Measurements from ENCODE around the gene ATP2C2. TPM values are rescaled to one million over a fixed set of nuclear protein-coding genes. Genes with fewer than 3 reads are reported as not detected.
"Not testable (repeated sequence)": the region's sequence is repeated elsewhere in the genome, so short reads cannot be mapped to it uniquely, and the experiment has no call there.

Gene ATP2C2
- total RNA-seq, 1 donor from 2014 or later = not detected

DNA sequence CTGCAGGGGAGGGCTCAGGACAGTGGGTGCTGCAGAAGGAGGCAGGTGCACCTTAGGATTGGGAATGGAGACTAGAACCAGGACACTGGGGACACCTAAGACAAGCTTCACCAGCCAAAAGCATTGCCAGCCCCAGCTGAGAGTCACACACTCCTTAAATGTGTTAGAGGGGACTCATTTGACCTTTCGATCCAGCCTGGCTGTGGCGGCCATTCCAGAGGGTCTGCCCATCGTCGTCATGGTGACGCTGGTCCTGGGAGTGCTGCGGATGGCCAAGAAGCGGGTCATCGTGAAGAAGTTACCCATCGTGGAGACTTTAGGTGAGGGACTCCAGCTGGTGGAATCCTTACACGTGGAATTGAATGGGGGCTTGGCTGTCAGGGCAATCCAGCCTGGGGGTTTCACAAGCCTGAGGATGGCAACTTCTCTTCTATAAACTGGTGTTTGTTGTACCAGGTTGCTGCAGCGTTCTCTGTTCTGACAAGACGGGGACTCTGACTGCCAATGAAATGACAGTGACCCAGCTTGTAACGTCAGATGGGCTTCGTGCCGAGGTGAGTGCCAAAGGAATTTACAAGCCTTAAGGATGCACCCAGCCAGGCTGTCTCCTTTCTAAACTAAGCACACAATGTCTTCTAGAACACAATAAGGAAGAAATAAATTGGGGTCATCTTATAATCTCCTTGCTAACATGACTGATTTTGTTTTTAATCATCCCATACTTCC, 70.8 kb downstream of the ATP2C2 start:
- DNase-seq (ENCODE audit: missing footprints) (no peak), ATAC-seq (no peak)
- intact Hi-C loops (cut with DNase I) = no loop called here

- no peak for DNase-seq (ENCODE audit: missing footprints)
- intact Hi-C loops (cut with DNase I) = no loop called here
- no peak for ATAC-seq
Observed at GRCh38 chr16:84442416-84443145, 74.2 kb downstream of the ATP2C2 start.

DNA sequence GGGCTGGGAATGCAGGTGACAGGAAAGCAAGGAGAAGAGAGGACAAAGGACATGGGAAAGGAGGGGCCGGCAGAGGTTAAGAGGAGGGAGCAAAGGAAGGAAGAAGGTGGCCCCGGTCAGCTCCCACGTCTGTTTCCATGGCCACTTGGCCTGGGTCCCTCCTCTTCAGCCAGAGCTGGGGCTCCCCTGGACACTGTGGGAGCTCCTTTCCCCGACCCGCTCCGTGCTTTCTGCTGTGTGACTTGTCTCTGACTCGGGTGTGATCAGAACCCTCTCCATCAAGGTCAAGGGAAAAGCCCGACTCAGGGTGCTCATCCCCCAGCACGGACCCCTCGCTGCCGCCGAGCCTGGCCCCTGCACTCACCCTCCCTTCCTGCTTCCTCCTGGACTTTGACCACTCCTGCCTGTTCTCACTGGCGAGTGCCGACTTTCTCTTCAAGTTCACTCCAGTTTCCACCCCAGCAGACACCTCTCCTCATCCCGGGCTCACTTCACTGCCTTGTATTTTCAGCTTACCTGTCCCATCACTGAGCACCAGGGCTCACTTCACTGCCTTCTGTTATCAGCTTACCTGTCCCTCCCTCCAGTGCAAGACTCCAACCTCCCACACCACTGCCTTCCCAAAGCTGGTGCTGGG, 74.9 kb downstream of the ATP2C2 start:
- ATAC-seq (no peak), DNase-seq (ENCODE audit: missing footprints) (no peak)
- intact Hi-C loops (cut with DNase I) = no loop called here

GRCh38 chr16:84444476-84444875, 76.1 kb downstream of the ATP2C2 start:
- intact Hi-C loops (cut with DNase I) = no loop called here
- ATAC-seq (no peak), DNase-seq (ENCODE audit: missing footprints) (no peak)

- ATAC-seq (no peak), DNase-seq (ENCODE audit: missing footprints) (no peak)
- intact Hi-C loops (cut with DNase I) = no loop called here
Observed at GRCh38 chr16:84446084-84446483, 77.7 kb downstream of the ATP2C2 start.

- no peak for DNase-seq (ENCODE audit: missing footprints)
- intact Hi-C loops (cut with DNase I) = no loop called here
Observed at GRCh38 chr16:84446596-84447392, 78.5 kb downstream of the ATP2C2 start.

GRCh38 chr16:84448444-84448843, 80.1 kb downstream of the ATP2C2 start:
- intact Hi-C loops (cut with DNase I) = no loop called here
- DNase-seq (ENCODE audit: missing footprints) (no peak), ATAC-seq (no peak)

More at GRCh38 chr16:84446596-84447392, 78.5 kb downstream of the ATP2C2 start:
- ATAC-seq = no peak

GRCh38 chr16:84449156-84450140, 81.1 kb downstream of the ATP2C2 start:
- ATAC-seq (no peak), DNase-seq (ENCODE audit: missing footprints) (no peak)
- intact Hi-C loops (cut with DNase I) = no loop called here

GRCh38 chr16:84450176-84450865, 82.0 kb downstream of the ATP2C2 start:
- intact Hi-C loops (cut with DNase I) = no loop called here
- ATAC-seq = no peak
- no peak for DNase-seq (ENCODE audit: missing footprints)

DNA sequence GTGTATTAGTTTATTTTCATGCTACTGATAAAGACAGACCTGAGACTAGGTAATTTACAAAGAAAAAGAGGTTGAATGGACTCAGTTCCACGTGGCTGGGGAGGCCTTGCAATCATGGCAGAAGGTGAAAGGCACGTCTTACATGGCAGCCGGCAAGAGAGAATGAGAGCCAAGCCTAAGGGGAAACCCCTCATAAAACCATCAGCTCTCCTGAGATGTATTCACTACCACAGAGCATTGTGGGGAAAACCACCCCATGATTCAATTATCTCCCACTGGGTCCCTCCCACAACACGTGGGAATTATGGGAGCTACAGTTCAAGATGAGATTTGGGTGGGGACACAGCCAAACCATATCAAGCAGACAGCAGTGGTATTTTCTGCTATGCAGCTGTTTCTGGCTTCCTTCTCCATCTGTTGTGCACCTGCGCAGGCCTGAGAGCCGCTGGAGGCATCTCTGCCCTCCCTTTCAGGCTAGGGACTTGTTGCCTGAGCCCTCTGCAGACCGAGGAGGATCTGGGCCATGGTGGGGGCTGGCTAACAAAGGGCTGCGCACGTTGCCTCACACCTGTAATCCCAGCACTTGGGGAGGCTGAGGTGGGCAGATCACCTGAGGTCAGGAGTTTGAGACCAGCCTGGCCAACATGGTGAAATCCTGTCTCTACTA, 82.8 kb downstream of the ATP2C2 start:
- DNase-seq (ENCODE audit: missing footprints); intact Hi-C loops (cut with DNase I): not testable (repeated sequence)

DNA sequence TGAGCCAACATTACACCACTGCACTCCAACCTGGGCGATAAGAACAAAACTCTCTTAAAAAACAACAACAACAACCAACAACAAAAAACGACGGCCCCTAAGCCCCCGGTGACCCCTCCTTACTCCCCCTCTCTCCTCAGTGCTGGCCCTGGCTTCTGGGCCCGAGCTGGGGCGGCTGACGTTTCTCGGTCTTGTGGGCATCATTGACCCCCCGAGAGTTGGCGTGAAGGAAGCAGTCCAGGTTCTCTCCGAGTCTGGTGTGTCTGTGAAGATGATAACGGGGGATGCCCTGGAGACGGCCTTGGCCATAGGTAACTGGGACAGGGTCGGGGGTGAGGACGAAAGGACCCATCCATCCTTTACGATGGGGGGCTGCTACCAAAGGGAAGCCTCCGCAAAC, 83.4 kb downstream of the ATP2C2 start:
- intact Hi-C loops (cut with DNase I) = no loop called here
- no peak for ATAC-seq
- DNase-seq (ENCODE audit: missing footprints) = no peak

More for the DNA sequence above, 82.8 kb downstream of the ATP2C2 start:
- not testable (repeated sequence) for ATAC-seq

DNA sequence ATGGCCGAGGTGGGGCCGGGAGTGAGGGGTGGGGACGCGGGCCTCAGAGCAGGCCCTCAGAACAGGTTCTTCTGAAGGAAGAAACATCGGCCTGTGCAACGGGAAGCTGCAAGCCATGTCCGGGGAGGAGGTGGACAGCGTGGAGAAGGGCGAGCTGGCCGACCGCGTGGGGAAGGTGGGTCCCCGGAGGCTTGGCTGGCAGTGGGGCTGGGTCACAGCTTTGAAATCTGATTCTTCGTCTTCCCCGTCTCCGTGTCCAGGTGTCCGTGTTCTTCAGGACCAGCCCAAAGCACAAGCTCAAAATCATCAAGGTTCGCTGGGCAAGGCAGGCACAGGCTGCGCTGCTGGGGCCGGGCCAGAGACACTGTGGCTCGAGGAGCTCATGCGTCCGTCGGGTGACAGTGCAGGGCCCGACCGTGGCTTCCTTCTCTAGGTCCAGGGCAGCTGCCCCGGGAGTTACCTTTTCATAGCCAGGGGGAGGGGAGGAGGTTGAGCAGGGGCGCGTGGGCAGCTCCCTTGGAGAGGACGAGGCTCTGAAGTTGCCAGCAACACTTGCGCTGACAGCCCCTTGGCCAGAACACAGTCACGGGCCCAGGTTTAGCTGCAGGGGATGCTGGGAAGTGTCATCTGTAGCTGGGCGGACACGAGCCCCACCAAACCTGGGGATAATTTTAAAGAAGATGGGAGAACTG, 84.9 kb downstream of the ATP2C2 start:
- intact Hi-C loops (cut with DNase I) = no loop called here
- no peak for ATAC-seq
- DNase-seq (ENCODE audit: missing footprints) = no peak

DNA sequence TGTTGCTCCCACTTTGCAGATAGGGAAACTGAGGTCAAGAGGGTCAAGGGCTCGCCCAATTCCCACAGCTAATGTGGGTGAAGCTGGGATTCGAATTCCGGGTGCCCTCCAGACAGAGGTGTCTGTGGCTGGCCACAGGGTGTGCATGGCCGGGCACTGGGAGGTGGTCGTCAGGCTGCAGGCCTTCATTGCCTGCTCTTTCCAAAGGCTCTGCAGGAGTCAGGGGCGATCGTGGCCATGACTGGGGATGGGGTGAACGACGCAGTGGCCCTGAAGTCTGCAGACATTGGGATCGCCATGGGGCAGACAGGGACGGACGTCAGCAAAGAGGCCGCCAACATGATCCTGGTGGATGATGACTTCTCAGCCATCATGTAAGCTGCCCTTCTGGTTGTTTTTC, 86.3 kb downstream of the ATP2C2 start:
- DNase-seq (ENCODE audit: missing footprints) (no peak), ATAC-seq (no peak)
- intact Hi-C loops (cut with DNase I) = no loop called here

- intact Hi-C loops (cut with DNase I) = no loop called here
- ATAC-seq = no peak
- DNase-seq (ENCODE audit: missing footprints) = no peak
Observed at GRCh38 chr16:84455031-84455430, 86.7 kb downstream of the ATP2C2 start.

DNA sequence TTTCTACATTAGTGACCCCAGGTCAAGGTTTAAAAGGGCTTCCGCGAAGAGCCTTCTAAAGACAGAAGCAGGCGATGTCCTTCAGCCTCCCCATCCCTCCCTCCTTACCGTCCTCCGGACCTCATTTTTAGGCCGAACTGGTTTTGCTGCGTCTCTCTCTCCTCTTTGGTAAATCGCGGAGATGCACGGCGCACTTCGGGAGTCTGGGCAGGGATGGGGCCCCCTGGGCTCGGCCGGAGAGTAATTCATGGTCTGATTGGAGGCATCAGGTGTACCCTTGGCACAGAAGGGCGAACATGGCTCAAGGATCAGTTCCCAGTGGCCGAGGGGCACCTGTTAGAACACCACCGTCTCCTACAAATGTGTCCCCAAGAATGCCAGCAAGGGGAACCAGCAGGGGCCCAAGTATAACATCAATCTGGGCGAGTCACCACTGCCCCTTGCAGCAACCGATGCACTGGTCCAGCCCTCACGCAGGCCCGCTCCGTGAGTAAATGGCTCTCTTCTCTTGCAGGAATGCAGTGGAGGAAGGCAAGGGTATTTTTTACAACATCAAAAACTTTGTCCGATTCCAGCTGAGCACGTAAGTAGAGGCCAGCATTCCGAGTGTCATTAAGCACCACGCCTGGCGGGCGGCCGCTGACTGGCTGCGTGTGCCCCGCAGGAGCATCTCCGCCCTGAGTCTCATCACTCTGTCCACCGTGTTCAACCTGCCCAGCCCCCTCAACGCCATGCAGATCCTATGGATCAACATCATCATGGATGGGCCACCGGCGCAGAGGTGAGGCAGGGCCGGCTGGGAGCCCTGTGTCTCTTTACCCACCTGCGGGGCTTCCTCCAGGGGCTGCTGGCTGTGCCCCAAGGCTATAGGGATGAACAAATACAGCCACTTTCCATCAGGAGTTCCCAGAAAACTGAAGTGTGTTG, 90.5 kb downstream of the ATP2C2 start:
- no peak for DNase-seq (ENCODE audit: missing footprints)
- no peak for ATAC-seq
- intact Hi-C loops (cut with DNase I) = no loop called here

All from Right ventricle myocardium inferior (tissue), 1 donor.